Hematopoietic multipotent progenitor cell treated with erythropoietin and hydrocortisone succinate and interleukin-3 and kit ligand, for 6 days (in vitro differentiated cells): ENCODE measurements around the gene SELENOI.
A peak's percentile ranks its signal among the peaks of the same experiment; 100 is the strongest.
"Not testable (repeated sequence)": the region's sequence is repeated elsewhere in the genome, so short reads cannot be mapped to it uniquely, and the experiment has no call there.

Source experiments
- DNase-seq: peaks from one replicate; pipeline ENCODE4 v3.0.0-alpha.2; 2015

The SELENOI gene

DNA sequence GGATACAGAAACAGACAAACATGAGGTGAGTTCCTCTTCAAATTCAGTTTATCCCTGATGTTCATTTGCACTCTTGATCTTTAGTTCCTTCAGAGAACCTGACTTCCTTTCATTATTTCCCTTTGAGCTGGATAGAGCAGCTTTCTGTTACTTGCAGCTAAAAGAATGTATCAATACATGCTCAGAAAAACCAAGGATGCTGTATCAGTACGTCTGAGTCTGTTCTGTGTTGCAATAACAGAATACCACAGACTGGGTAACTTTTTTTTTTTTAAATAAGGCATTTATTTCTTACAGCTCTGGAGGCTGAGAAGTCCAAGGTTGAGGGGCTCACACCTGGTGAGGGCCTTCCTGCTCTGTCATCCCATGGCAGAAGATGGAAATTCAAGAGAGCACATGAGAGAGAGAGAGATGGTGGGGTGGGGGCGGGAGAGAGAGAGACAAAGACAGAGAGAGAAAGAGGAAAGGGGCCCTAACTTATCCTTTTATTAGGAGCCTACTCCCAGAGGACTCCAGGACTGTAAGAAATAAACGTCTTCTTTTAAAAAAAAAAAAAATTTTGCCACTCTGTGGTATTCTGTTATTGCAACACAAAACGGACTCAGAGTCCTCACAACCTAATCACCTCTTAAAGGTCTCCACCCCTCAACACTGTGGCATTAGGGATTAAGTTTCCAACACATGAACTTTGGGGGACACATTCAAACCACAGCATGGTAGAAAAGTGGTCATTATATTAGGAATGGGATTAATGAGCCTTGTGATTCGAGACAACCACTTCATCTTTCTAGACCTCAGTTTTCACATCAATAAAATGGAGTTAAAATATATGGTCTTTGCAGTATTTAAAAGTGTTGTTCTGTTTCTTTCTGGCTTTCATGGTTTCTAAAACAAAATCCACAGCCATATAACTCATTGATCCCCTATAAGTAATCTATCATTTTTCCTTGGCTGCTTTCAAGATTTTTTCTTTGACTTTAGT, 18.4 kb upstream of the SELENOI start:
- DNase-seq: peak; percentile 67

DNA sequence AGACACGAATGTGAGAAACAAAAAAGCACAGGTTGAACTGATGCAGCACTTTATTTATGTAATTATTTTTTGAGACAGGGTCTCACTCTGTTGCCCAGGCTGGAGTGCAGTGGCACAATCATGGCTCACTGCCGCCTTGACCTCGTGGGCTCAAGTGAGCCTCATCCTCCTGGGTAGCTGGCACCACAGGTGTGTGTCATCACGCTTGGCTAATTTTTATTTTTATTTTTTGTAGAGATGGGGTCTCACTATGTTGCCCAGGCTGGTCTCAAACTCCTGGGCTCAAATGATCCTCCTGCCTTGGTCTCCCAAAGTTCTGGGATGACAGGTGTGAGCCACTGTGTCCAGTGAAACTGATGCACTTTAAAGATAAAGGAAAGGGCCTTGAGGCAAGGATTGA, 16.9 kb upstream of the SELENOI start:
- not testable (repeated sequence) for DNase-seq

DNA sequence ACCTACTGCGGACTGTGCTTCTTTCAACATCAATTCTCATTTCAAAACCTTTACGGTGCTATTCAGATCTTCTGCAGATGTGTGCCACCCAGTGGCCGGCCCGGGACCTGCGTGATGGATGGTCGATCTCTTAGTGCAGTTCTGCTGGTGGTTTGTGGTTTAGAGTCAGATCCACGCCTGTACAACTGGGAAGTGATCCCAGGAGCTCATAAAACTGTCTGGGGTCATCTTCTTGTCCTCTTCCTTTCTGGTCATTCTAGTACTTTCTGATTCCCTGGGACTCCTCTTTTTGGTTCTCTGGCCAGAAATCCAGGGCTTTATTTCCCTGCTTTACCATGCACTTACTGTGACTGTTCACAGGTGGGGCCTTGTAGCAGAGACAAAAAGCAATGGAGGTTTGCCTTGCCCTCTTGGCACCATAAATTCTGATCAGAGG, 15.8 kb upstream of the SELENOI start:
- DNase-seq: peak; percentile 94

DNA sequence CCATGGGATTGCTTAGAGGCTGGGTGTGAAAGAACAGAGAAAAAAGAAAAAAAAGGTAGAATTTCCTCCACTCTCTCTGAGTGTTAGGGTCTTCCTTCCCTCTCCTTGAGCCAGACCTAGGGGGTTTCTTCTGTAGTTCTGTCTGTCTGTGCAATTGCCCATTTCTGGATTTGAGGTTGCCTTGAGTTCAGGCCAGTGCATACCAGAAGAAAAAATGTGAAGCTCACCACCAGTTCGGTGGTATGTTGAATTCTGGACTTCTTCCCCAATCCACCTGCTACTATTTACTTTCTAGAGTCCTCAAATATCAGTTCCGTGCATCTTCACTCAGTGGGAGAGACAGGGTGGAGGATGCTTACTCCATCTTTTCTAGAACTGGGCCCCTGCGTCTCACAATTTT, 15.3 kb upstream of the SELENOI start:
- no peak for DNase-seq

DNA sequence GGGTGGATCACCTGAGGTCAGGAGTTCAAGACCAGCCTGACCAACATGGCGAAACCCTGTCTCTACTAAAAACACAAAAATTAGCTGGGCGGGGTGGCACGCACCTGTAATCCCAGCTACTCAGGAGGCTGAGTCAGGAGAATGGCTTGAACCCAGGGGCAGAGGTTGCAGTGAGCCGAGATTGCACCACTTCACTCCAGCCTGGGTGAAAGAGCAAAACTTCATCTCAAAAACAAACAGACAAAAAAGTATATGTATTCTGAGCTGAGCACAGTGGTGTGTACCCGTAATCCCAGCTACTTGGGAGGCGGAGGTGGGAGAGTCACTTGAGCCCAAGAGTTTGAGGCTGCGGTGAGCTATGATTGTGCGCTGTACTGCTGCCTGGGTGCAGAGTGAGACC, 14.6 kb upstream of the SELENOI start:
- not testable (repeated sequence) for DNase-seq

DNA sequence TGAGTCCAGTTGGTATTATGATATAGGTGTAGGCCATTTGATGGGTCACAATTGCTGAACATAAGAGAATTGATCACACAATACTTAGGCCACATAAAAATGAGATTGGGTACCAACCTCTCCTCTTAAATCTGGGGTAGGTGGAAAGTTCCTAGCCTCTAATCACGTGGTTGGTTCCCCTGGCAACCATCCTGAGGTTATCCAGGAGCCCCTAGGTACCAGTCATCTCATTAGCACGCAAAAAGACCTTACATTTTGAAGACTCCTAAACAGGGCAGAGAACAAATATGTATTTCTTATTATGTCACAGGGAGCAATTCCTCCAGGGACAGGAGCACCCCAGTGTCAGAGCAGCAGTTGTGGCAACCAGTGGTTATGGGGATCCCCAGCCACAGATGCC, 12.7 kb upstream of the SELENOI start:
- DNase-seq: no peak

DNA sequence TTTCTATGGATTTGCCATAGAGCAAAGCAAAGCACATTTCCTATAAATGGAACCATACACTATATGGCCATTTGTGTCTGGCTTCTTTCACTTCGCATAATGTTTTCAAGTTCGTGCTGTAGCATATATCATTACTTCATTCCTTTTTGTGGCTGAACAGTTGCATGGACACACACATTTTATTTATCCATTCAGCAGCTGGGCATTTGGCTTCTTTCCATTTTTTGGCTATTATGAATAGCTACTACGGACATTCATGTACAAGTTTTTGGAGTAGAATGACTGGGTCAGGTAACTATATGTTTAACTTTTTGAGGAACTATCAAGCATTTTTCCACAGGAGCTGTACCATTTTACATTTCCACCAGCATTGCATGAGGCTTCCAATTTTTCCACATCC, 10.7 kb upstream of the SELENOI start:
- no peak for DNase-seq

DNA sequence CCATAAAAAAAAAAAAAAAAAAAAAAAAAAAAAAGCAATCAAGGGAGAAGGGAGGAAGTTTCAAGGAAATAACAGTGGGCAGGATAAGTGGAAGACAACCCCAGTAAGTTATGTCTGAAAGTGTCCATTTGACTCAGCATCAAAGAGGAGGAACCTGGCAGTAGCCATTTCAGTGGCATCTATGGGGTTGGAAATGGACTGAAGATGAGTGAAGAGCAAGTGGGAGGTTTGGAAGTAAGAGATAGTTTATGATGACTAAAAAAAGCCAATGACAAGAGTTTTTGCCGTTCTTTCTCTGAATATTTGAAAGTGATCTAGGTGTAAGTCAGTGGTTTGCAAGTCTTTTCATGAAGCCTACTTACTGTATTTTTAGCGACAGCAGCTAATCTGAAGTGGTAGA, 9.2 kb upstream of the SELENOI start:
- no peak for DNase-seq

DNA sequence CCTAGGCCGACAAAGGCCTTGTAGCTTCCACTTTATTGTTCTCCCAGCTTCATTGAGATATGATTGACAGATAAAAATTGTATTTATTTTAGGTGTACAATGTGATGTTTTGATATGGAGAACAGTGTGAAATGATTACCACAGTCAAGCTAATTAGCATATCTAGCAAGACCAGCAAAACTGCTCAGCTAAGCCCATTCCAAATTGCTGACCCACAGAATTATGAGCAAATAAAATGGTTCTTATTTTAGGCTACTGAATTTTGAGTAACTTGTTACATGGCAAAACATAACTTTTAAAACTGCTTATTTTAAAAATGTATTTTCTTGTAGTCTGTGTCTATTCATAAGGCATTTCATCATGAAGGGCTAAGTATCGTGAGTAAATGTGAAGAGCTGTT, 8.6 kb upstream of the SELENOI start:
- no peak for DNase-seq

DNA sequence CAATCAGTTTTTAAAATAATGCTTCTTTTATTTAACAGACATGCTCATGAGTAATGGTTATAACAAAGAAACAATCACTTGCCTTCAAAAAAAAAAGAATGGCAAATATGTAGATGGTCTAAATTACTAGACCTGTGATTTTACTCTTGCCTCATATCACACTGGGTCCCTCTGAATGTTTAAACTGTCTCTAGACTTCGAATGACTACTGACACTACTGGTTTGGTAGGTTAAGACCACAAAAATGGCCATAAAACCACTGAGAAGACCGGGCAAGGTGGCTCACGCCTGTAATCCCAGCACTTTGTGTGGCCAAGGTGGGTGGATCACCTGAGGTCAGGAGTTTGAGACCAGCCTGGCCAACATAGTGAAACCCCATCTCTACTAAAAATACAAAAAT, 5.1 kb upstream of the SELENOI start:
- DNase-seq: no peak

DNA sequence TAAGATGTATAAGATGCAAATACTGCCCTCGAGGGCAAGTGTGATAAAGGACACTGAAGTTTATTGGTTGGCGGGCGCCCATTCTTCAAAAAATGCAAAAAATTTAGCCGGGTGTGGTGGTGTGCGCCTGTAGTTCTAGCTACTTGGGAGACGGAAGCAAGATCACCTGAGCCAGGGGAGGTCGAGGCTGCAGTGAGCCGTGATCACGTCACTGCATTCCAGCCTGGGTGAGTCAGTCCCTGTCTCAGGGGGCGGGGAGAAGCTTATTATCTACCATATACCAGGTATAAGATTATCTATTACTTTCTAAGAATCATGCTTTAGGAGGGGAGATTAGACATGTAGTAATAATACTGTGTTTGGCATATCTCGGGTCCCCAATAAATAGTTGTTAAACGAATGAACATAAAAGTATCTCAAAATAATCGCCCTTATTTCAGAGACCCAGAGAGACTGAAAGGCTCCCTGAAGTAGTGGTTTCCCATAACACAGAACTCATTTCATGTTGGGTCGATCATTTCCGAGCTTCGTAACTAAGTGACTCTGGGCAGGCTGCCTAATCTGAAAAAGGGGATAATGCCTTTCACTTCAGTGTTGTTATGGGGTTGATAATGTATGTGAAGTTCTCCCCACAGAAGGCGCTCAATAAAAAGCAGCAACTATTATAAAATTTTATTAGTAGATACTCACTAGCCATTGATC, 1.2 kb upstream of the SELENOI start:
- DNase-seq: peak; percentile 78

DNA sequence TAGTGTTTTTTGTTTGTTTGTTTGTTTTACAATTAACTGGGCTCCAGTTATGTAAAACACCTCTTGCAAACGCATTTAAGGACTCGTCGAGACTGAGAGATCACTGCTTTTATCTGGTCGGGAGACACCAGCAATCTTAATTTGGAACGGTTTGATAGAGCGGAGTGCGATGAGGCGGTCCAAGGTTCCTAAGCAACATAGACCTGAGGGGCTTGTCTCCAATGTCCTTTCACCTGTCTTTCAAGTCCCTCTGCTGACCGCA, 729 bp upstream of the SELENOI start:
- no peak for DNase-seq

DNA sequence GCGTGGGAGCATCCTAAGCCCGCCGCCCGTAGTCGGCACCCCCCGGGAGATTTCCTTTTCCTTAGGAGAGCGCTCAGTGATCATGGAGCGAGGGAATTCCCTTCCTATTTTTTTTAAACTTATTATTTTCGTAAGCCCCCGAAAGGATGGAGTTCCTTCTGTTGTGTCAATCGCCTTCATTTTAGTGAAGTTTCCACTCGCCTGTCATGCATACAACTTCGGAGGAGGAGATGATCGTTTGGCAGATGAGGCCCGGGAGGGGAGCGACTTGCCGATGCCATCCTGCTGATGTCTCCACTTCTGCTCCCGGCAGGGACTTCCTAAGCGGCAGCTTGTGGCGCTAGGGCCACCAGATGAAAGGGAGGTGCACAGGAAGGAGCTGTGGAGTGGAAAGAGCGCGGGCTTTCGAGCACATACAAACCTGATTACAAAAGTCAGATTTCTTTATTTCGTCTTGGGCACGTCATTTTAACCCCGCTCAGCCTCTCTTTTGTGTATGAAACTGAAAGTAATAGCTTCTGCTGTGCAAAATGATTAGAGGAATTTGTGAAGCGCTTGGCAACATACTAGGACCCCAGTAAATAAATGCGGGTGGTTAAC, 611 bp downstream of the SELENOI start, which contains the start of gene ADGRF3:
ADGRF3 (minus strand) TSS at position 336 of the 600 bp plus-strand sequence. CDS start 555 bp downstream, outside the sequence.
- DNase-seq: peak; percentile 80

DNA sequence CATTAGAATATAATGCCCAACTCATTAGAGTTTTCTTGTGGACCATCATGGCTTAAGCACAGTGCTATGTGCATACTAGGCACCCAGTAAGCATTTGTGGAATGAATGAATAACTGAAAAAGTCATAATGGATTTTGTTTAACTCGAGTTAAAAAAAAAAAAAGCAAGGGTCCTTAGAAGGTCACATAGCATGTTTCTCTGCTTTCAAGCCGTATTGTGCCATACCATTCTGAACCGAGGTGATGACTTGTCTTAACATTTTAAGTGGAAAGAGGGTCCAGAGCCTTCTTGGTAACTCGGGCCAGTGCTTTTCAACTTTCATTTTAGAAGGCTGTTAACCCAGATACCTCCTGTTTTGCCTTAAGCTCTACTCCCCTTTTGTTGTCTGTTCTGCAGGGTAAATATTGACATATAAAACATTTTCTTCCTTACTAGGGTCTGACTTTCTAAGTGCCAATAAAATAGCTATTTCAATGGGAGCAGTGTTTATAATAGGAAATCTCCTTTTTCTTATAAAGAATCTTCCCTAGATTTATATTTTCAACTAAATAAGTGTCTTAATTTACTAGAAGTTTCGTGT, 1.4 kb downstream of the SELENOI start:
- peak; percentile 25 for DNase-seq

DNA sequence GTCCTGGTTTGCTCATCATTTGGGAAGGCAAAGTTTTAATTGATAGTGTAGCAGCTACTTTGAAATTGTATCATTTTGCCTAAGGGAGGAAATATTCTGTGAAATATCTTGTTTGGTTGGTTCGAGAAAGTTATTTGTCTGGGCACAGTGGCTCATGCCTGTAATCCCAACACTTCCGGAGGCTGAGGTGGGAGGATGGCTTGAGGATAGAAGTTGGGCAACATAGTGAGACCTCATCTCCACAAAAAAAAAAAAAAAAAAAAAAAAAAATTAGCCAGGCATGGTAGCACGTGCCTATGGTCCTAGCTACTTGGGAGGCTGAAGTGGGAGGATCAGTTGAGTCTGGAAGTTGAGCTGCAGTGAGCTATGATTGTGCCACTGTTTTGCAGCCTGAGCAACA, 3.7 kb downstream of the SELENOI start:
- DNase-seq: no peak

DNA sequence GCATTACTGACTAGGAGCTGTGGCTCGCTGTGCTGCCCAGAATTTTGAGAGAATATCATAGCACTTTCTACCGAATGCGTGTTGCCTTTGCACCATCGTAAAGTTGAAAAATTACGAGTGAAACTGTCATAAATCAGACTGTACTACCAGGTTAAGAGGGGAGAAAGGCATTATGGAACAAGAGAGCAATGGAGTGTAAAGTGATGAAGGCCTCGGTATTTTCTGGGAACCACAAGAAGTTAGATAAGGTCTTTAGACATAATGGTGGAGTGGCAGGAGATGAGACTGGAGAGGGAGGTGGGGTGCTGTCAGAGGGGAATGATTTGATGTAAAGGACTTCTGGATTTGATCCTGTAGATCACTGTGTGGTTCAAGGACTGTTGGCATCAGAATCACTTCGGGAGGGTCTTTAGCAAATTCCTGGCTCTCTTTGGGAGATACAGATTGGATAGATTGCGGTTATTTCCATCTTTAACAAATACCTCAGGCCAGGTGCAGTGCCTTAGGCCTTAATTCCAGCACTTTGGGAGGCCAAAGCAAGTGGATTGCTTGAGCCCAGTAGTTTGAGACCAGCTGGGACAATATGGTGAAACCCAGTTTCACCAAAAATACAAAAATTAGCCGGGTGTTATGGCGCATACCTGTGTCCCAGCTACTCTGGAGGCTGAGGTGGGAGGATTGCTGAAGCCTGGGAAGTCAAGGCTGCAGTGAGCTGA, 5.6 kb downstream of the SELENOI start:
- DNase-seq: no peak

DNA sequence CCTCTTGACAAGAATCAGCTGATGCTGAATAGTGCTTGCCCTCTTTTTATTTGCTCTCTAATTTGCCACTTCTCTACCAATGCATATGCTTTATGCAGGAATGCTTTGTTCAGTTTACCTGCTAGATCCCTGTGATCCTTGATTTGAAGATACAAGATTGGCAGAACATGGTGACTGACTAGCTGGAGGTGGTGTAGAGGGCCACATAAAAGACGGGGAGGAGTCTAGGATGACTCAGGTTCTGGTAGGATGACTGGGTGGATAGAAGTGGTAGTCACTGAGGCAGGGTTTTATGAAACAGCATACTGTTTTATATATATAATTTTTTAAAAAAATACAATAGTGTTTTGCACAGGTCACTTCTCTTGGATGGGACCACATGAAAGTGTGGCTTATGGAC, 6.9 kb downstream of the SELENOI start:
- peak; percentile 33 for DNase-seq

DNA sequence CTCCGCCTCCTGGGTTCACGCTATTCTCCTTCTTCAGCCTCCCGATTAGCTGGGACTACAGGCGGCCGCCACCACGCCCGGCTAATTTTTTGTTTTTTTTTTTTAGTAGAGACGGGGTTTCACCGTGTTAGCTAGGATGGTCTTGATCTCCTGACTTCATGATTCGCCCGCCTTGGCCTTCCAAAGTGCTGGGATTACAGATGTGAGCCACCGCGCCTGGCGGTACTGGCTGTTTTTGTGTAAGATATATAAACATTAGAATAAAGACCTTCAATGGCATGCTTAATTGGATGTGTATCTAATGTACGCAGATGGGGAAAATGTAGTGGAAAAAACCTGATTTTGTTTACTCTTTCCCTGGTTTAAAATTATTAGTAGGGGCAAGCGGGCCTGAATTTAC, 8.5 kb downstream of the SELENOI start:
- not testable (repeated sequence) for DNase-seq

DNA sequence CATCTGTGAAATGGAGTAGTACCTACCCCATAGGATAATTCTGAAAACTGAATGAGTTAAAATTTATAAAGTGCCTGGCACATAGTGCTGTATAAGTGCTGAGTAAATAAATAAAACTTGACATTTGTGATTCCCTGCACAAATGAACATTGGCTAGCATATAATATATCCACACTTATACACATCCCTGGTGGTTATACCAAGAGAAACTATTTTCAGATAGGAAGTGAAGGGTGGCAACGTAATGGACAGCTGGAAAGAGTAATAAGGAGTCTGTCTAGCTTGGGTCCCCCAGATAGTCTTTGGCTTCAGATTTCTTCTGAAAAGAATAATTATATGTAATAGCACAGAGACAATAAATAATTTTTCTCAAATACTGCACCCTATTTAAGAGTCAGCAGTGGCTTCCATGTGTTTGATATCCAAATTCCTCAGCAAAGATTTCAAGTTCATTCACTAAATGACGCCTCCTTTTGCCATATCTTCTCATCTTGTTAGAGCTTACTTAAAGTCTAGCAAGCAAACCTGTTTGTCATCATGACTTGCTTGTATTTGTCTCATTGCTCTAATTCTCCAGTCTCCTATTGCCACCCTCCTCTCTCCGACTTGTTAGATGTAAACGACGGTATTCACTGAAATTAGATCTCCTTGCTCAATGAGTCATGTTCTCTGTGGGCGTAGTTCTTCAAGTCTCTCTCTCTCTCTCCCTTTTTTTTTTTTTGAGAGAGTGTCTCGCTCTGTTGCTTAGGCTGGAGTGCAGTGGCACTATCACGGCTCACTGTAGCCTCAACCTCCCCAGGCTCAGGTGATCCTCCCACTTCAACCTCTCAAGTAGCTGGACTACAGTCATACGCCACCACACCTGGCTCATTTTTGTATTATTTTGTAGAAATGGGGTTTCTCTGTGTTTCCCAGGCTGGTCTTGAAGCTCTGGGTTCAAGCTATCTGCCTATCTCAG, 9.4 kb downstream of the SELENOI start:
- DNase-seq: peak; percentile 76

DNA sequence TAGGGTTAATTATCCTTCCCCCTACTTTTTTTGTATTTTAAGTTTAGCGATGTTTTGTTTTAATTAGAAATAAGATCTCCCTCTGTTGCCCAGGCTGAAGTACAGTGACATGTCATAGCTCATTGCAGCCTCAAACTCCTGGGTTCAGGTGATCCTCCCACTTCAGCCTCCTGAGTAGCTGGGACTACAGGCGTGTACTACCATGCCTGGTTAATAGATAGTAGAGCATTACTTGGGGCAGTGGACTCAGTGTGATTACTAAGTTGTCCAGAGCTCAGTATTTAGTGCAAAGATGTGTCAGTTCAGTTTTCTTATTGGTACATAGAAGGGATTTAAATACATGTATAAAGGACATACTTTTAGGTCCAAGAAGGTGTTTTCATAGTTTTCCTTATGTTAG, 10.2 kb downstream of the SELENOI start:
- DNase-seq: no peak

DNA sequence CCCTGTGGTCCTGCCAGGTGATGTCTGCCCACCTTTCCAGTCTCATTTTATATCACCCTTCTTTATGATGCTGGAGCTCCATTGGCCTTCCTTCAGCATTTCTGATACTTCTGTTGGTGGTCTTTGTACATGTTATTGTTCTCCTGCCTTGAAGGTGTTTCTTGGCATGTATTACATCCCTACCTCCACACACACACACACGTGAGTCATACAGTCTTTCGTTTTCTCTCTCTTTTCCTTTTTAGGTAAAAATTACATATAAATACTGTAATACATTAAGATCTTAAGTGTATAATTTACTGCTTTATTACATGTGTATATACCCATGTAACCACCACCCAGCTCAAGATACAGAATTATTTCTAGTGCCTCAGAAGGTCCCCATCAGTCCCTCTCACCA, 10.8 kb downstream of the SELENOI start:
- DNase-seq: no peak
